ENCODE measurements around the gene MED15. TPM values are rescaled to one million over a fixed set of nuclear protein-coding genes. Genes with fewer than 3 reads are reported as not detected.

Gene MED15
- total and polyA plus RNA-seq, 2 of the 8 experiments (the other 6 are each of a cell fraction or from before 2014, with no cell fraction given) = 28.3 to 57.1 TPM

- no peak overlapping the region for H2BK20ac ChIP-seq (ENCODE audit: low read length)
- H2AK5ac ChIP-seq (ENCODE audit: low read depth, low read length) = no peak overlapping the region
- no peak overlapping the region for H3K4ac ChIP-seq (replicated peaks; ENCODE audit: insufficient read length, low read depth, low read length)
- H3K9ac ChIP-seq (replicated peaks in 1 of 4; ENCODE audit: extremely low read depth in 1 of 4, low read depth in 3 of 4, low read length in 3 of 4) = no peak overlapping the region
- H3K4me3 ChIP-seq (ENCODE audit: extremely low read depth in 1 of 4, insufficient read depth in 2 of 4, low read depth in 3 of 4, low read length in 4 of 4) = no peak overlapping the region
- FAIRE-seq = no peak
- no peaks in the 10 kb centered on the region for H3K27me3 ChIP-seq (replicated peaks in 1 of 4; ENCODE audit: control insufficient read depth in 3 of 4, extremely low read depth in 1 of 4, insufficient read depth in 3 of 4, low read length in 3 of 4)
- H3K27ac ChIP-seq (ENCODE audit: low read depth, low read length) = no peak overlapping the region
- H2BK12ac ChIP-seq (ENCODE audit: low read depth, low read length) = no peak overlapping the region
- no peaks in the 10 kb centered on the region for H3K23me2 ChIP-seq (ENCODE audit: low read depth, low read length)
- no peak overlapping the region for H3K4me2 ChIP-seq (ENCODE audit: insufficient read depth in 1 of 2, low read depth in 2 of 2, low read length in 2 of 2)
- TF ChIP-seq TAF1 (IDR thresholded peaks at IDR 0.05; ENCODE audit: low read depth, low read length) = no peak
- POLR2A ChIA-PET (ENCODE audit: partially characterized antibody) = no interaction called here
- H3K56ac ChIP-seq (replicated peaks; ENCODE audit: insufficient read length, low read depth, low read length) = no peak overlapping the region
- DNase-seq (ENCODE audit: low read depth in 1 of 2, low spot score in 2 of 2) = no peak
- peaks cover 3 to 18% (median 10%) of the 10 kb centered on the region in 4 experiments; a peak in 6 of 8 replicates for H3K36me3 ChIP-seq (ENCODE audit: control insufficient read depth in 2 of 4, insufficient read depth in 4 of 4, low read length in 3 of 4)
- no peak overlapping the region for H2BK120ac ChIP-seq (replicated peaks; ENCODE audit: low read depth, low read length)
- no peak overlapping the region for H3K14ac ChIP-seq (ENCODE audit: insufficient read length)
- H2AFZ ChIP-seq (ENCODE audit: low read length) = no peak overlapping the region
- no peak overlapping the region for H3K23ac ChIP-seq (ENCODE audit: insufficient read length)
- H4K8ac ChIP-seq (ENCODE audit: extremely low read depth, insufficient read depth, low read length) = no peak overlapping the region
- H3K18ac ChIP-seq (ENCODE audit: extremely low read depth, low read length) = no peak overlapping the region
- H4K91ac ChIP-seq (replicated peaks; ENCODE audit: insufficient read length, low read length) = no peak overlapping the region
- CTCF ChIA-PET (ENCODE audit: partially characterized antibody) = interaction anchor here (0.6 to 18.2 kb wide), 4 partner anchors 8 to 53 kb away, joined by 3 to 366 read pairs (median 5); no protein-coding TSS in a partner anchor
- no peak overlapping the region for H2BK5ac ChIP-seq (ENCODE audit: low read depth, low read length)
- H3K79me2 ChIP-seq (ENCODE audit: control insufficient read depth in 1 of 2, insufficient read depth in 2 of 2, low read length in 2 of 2) = no peaks in the 10 kb centered on the region
- WGBS, 2 experiments (ENCODE audit: extremely low coverage in 1 of 2, insufficient coverage in 1 of 2, insufficient read length in 1 of 2, insufficient replicate concordance in 2 of 2, low coverage in 1 of 2, low lambda C conversion rate in 2 of 2, missing lambda C conversion rate in 1 of 2) = 94% methylated on average over 3 of the region's 3 CpGs; no CpG with 5 or more reads in 1 of the 2 experiments
- H2BK15ac ChIP-seq (ENCODE audit: low read length) = no peak overlapping the region
- H3K9me3 ChIP-seq (ENCODE audit: insufficient read depth in 2 of 2, low read depth in 1 of 2, low read length in 1 of 2) = 0 out of 4 replicates have a peak, but pooled peaks cover 0 to 4% of the 10 kb centered on the region in 2 experiments
- H3K79me1 ChIP-seq (ENCODE audit: low read depth, low read length) = no peaks in the 10 kb centered on the region
- H4K20me1 ChIP-seq (replicated peaks in 1 of 2; ENCODE audit: control insufficient read depth in 1 of 2, insufficient read depth in 2 of 2, low read length in 2 of 2) = peaks cover 0 to 5% of the 10 kb centered on the region in 2 experiments
- no peak overlapping the region for H4K5ac ChIP-seq (ENCODE audit: insufficient read length, low read depth, low read length)
- no peaks in the 10 kb centered on the region for H3K4me1 ChIP-seq (replicated peaks in 1 of 4; ENCODE audit: control insufficient read depth in 3 of 4, insufficient read depth in 4 of 4, low read length in 3 of 4)
Observed at GRCh38 chr22:20560716-20561115, 53.3 kb downstream of the MED15 start.

All from H1 (cell line).